Ammon's horn (tissue), 1 donor: ENCODE data around the gene LTF.
A peak's percentile ranks its signal among the peaks of the same experiment; 100 is the strongest.
"Not testable (repeated sequence)": the region's sequence is repeated elsewhere in the genome, so short reads cannot be mapped to it uniquely, and the experiment has no call there.

ENCODE experiments used
- DNase-seq: peaks from one replicate; pipeline ENCODE4 v3.0.0-alpha.2; 2016; ENCODE audit warnings: low spot score

LTF gene

DNA sequence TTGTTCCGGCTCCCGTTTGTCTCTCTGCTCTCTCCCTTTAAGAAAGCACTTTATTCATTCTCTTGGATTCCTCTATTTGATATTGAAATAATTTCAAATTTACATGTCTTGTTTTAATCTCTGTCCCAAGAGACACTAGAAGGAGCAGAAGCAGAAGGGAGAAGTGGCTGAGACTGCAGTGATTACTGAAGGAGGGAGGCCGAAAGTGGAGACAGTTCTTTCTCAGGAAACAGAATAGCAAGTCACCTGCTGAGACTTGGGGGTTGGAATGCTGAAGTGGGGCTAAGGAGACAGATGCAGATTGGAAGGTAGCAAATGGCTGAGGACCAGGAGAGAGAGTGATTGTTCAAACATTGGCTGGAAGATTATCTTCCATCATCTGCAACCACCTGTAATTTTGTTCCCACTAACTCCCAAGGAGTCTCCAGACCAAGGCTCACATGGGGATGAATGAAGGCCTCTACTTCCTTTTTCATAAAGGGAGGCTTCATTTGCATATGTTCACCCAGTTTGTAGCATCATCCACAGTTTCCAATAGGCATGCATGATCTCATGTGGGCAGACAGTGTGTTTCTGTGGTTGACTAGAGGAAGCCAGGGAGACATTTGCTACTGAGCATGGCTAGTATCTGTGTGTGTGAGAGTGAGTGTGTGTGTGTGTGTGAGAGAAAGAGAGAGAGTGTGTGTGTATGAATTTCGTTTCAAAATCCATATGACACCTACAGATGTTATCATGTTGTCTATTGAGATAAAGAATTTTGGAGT is 24.0 kb downstream of the LTF start:
- DNase-seq = no peak

DNA sequence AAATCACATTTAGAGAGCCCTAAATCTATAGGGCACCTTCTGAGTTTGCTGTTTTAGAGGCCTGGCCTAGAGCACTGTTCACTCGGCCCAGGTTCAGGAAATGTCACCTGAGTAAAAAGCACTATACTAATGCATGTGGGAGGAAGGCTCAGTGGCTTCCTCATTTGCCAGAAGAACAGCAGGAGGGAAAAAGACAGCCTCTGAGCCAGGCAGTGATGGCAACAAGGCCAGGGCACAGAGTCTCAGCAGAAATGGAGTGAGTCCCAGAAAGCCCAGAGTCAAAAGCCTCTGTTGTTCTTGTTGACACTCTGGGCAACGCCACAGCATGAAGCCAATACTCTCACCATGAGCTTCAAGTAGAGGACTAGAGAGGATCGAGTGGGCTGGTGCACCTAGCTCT is 25.9 kb downstream of the LTF start:
- DNase-seq = peak; percentile 60

DNA sequence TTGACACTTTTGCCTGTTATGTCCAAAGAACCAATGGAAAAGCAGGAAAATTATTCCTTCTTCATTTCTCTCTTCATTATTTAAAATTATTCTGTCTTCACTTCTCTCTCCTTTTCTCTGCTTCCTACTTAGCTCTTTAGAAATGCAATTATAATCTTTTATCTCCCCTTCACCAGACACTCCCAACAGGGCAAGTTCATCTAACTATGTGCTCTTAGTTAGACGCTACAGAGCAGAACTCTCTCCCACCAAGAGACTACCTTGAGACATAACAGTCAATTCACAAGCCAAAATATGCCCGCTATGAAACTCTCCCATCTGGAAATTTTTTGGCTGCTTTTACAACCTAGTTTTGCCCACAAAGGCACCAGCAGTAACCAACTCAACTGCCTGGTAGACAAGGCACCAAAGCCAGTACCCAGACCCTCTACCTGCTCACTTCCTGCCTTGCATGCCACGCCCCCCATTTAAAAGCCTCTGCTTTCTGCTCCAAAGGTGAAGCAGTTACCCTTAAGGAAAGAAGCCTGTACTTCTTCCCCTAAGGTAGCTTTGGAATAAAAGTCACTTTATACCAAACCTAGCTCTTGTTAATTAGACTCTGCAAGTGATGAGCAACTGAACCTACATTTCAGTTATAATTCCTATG is 29.5 kb downstream of the LTF start:
- DNase-seq = no peak

DNA sequence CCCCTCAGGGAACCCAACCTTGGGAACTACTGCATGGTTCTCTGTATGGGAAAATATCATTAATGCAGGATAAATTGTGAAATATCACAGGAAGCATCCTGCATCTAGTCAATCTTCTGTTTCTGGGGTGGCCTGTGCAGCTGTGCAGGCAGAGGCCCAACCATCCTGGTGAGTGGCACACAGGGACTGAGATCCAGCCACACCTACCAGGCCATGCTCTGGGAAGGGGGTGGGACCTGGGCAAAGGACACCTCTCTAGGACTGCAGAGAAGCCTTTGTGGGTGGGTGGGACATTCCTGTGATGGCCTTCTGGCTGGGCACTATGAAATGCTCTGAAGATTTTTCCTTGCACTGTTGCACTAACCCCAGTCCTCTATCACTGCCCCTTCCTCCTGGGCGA is 30.9 kb downstream of the LTF start:
- DNase-seq = no peak

DNA sequence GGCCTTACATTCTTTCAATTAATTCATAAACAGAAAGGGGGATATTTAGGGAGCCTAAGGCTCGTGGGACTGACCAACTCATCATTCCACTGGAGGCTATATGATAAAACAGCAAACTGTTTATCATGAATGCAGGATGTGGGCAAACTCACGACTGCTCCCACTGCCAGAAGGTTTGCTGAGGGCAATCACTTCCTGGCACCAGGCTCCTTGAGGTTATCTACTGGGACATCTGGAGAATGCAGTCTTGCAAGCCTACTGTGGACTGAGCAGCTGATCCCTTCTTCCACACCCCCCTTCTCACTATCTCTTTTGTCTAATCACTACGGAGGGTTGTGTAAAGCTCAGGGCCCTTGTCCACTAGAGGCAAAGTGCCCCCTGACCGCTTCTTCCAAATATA is 31.6 kb downstream of the LTF start:
- DNase-seq = not testable (repeated sequence)

DNA sequence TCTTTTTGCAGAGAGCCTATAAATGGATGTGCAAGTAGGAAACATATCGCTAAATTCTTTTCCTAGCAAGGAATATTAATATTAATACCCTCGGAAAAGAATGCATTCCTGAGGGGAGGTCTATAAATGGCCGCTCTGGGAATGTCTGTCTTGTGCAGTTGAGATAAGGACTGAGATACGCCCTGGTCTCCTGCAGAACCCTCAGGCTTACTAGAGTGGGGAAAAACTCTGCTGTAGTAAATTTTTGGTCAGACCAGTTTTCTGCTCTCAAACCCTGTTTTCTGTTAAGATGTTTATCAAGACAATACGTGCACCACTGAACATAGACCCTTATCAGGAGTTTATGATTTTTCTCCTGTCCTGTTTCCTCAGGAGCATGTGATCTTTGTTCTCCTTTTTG is 32.8 kb downstream of the LTF start:
- not testable (repeated sequence) for DNase-seq

DNA sequence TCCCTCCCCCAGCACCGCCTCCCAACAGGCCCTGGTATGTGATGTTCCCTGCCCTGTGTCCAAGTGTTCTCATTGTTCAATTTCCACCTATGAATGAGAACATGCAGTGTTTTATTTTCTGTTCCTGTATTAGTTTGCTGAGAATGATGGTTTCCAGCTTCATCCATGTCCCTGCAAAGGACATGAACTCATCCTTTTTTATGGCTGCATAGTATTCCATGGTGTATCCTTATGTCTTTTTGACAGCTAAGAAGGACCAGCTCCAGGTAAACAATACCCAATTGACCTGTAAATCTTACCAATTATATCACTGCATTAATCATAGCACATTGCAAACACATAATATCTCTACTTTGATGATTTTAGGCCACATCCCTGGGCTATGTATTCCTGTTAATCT is 33.8 kb downstream of the LTF start:
- DNase-seq = not testable (repeated sequence)

DNA sequence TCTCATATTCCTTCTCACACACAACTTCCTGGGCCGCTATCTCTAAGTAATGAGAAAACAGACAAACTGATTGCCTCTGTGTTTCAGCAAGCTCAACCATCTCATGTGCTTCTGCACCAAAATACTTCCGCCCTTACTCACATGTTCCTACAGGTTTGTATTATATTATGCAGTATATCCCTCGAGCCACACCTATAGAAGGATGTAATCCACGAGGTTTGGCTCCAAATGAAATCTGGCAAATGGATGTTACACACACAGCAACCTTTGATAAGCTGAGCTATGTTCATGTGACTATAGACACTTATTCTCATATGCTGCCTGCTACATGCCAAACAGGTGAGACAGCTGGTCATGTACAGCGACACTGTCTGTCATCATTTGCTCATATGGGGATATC is 35.0 kb downstream of the LTF start:
- no peak for DNase-seq

DNA sequence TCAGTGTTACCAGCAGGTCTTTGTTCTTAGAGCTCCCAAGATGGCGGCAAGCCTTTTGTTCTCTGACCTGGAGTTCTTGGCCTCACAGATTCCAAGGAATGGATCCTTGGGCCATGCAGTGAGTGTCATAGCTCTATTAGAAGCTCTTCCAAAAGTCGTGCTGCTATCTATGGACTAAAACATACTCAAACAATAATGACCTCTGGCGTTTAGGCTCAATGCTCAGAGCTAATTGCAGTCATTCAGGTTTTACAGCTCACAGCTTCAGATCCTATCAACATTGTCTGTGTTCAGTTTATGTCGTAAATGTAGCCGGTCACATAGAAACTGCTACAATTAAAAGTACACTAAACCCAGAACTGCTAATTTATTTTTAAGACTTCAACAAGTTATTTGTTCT is 35.5 kb downstream of the LTF start:
- no peak for DNase-seq

DNA sequence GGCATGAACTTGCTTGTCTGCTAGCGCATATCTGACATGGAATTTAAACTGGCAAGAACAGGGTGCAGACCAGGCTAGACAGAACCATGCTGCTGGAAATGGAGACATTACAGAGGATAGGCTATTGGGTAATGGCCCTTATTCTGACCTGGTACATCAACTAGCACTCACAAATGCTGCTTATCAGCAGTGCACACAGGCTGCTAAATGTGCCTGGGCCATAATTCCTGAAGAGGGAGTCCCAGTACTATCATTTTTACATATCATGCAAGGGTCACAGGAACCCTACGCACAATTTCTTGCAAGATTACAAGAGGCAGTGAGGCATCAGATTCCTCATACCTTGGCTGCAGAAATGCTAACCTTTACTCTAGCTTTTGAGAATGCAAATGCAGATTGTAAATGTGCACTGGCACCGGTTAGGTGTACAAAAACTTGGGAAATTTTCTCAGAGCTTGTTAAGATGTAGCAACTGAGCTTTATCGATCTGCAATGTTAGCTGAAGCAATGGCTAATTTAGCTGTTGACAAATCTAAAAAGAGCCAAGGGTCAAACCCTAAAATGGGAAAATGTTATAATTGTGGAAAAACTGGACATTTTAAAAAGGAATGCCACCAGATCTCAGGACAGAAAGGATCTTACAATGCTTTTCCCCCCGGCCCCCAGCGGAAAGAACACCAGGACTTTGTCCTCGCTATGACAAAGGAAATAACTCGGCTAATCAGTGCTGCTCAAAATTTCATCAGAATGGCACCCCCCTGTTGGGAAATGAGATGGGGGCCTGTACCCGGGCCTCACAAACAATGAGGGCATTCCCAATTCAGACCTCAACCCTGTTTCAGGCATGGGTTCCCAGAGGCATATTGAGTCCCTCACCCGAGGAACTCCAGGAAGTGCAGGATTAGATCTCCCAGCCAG is 36.5 kb downstream of the LTF start:
- DNase-seq = no peak

DNA sequence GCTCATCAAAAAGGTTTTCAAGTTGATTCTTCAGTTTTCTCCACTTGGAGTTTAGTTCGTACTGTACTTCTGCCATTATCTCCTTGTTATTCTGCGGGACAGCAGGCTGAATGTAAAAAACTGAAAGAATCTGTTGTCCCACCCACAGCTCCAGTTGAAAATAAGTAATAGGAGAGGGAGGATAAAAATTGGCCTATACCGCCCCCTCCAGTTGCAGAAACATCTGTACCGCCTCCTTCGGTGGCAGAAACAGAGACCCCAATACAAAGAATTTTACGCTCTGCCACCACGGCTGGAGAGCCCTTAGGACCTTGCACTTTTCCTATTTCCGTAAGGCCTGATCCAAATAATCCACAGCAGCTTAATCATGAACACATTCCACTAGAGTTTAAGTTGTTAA is 37.3 kb downstream of the LTF start:
- not testable (repeated sequence) for DNase-seq

DNA sequence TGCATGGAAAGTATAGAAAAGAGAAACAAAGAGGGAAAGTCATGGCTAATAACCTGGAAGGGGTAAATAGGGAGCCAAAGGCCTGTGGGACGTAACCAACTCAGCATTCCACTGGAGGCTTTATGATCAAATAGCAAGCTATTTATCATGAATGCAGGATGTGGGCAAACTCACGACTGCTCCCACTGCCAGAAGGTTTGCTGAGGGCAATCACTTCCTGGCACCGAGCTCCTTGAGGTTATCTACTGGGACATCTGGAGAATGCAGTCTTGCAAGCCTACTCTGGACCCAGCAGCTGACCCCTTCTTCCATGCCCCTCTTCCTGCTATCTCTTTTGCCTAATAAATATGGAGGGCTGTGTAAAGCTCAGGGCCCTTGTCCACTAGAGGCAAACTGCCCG is 38.2 kb downstream of the LTF start:
- not testable (repeated sequence) for DNase-seq

DNA sequence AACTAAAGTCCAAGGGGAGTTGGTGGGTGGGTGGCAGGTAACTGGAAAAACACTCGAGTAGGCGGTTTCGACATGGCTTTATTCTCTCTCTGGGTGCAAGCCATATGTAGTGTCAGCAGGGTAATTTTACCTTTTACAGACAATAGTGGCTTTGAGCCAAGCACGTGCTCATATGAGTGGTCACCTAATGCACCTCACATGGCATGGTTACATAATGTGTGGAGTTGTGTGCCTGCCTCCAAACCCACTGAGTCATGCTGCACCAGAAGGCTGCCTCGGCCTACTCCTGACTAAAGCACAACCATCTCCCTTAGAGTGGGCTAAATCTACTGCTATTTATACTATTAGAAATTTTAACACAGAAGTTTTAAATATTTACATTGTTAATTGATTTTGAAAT is 41.1 kb downstream of the LTF start:
- DNase-seq = peak; percentile 53

DNA sequence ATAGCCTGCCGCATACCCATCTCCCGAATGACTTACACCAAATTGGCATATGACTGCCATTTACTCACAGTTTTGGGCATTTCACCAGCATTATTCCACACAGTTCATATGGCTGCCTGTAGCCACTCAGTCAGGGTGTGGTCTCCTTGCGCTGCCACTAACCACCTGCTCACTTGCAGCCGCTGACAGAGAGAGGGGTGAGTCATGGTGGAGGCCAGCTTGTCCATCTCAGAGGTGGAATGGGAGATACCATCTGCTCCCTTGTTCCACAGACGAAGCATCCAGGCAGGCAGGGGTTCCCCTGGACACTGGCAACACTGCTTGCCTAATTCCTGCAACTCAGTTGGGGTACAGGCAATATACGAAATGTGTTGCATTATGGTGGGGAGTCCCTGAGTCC is 42.1 kb downstream of the LTF start:
- no peak for DNase-seq

DNA sequence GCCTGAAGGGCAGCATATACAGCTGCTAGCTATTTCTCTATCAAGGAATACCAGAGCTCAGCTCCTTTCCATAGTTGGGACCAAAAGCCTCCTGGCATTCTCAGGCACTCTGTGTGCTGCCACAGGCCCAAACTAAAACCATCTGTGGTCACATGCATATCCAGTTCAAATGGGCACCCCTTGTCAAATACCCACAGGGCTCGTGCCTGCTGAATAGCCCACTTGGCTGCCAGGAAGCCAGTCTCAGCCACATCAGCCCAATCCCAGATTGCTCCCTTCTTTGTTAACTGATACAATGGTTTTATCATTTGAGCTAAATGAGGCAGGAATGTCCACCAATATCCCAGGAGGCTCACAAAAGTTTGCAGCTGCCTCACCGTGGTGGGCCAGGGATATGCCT is 43.8 kb downstream of the LTF start:
- no peak for DNase-seq

DNA sequence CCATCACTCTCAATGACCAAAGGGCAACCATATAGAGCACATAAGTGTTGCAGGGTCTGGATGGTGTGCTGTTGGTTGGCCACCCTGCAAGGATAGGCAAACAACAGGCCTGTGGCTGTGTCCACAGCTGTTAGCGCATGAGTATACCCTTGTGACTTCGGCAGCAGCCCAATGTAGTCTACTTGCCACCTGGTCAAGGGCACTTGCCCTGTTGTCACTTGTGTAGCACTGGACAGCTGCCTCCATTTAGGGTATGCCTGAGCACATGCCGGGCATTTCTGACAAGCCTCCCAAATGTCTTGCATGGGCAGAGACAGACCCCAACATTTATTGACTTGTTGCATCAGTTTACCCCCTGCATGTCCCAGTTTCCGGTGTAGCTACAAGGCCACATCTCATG is 44.9 kb downstream of the LTF start:
- DNase-seq = no peak

DNA sequence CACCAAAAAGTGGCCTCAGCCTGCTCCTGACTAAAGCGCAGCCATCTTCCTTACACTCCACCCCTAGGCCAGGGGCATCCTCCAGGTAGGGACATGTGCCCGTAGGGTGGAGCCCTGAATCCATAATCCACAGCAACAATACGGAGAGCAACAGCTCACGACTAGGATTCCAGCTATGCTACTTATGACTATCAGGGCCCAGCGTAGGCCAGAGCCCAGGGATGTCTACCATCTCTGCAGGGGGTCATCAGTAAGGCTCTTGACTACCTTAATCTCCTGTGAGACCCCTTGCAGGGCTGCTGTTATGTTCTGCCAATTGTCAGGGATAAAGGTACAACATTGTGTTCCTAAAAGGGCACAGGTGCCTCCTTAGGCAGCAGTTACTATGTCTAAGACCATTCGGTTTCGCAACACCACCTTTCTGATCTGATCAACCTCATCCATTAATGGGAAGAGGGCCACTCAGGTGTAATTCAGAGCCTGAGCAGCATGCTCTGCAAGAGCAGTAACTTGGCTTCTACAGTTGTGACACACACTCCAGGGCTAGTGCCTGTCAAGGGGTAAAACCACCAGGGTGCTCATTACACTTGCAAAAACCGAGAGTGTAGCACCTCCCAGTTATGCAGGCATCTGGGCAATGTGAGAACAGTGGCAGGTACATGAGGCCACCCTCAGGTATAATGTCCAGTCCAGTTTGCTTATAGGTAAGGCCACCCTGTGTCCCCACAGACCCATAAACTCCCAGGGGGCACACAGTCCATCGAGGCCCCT is 46.7 kb downstream of the LTF start:
- no peak for DNase-seq

DNA sequence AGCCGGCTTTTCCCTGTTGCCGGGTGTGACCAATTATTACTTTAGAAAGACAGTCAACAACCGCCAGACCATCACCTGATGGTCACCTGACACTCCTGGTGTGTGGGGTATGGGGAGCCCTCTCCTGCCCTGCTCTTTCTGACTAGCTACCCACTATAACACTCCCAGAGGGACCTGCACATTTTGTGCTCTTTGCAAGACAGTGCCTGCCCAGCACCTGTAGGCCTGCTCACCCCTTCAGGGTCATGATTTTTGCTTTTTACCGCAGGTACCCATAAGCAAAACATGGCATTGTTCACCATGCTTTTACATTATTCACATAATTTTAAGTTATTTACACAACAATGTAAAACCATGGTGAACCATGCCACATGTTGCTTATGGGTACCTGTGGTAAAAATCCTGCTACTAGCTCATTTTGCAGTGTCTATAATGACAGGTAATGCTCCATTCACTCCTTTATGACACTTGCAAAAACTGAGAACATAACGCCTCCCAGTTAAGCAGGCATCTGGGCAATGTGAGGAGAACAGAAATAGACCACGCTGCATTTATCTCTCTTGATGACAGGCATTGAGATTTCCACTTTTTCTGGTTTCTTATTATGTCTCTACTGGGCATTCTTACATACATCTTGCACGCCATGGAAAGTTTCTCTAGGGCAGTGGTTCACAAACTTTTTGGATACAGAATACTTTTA is 47.7 kb downstream of the LTF start:
- DNase-seq = no peak

DNA sequence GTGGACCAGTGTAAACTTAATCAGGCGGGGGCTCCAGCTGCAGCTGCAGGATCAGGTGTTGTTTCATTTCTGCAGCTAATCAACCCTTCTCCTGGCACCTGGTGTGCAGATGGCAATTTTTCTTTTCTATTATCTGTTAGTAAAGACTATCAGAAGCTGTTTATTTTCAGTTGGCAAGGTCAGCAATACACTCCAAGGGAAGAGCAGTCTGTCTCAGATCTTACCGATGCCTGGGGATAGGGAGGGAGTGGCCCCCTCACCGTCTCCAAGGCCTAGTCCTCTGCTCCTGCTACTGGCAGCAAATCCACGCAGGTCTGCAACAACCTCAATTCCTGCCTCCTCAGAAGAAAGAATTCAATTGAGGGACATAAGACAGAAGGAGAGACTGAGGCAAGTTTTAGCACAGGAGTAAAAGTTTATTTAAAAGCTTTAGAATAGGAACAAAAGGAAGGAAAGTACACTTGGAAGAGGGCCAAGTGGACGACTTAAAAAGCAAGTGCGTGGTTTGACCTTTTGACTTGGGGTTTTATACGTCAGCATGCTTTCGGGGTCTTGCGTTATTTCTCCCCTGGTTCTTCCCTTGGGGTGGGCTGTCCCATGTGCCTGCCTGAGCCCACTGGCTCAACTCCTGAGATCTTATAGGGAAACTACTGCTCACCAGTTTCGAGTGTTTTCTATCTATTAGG is 48.4 kb downstream of the LTF start:
- no peak for DNase-seq

DNA sequence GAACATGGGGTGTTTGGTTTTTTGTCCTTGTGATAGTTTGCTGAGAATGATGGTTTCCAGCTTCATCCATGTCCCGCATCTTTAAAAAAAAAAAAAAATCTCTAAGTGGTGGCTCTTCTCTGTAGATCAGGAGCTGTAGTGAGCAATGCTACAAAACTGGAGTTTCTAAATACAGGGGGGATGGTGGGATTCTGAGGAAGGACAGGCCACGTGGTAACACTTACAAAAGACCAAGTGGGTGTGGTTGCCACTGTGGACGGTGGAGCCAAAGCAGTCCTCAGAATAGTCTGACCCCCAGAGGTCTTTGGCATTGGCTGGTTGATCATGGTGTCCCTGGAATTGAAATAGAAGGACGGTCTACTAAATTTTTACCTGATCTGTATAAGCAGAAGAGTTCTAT is 50.0 kb downstream of the LTF start:
- DNase-seq = no peak

DNA sequence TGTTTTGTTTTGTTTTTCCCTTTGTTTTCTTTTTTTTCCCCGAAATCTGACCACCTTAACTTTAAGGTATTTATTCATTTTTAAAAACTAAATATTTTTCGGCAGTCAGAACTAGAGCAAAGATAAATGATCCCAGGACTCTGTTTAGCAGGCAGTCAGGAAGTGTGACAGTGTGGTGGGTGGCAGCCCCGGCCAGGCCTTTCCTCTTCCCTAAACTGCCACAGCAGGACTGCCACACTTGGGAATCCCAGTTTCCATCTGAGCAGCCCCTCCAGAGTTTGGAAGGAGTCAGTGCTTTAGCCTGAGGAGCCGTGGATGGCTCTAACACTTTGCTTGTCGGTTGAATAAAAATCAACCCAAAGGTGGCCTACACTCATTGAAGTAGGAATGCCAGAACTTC is 50.8 kb downstream of the LTF start:
- no peak for DNase-seq
